Panc1 (cell line): Measurements from ENCODE around the gene XKR7.

Experiments used
- POLR2AphosphoS5 ChIP-seq: IDR thresholded peaks from 2 replicates; pipeline ENCODE4 v1.6.1; 2012; ENCODE audit warnings: mild to moderate bottlenecking, low read depth, low read length, moderate library complexity
- TF ChIP-seq, protein P1 (sequence below): fragments of 450-650 bp; IDR thresholded peaks from 2 replicates; pipeline ENCODE4 v1.5.1; 2017; ENCODE audit warnings: mild to moderate bottlenecking
- TF ChIP-seq, protein P2 (sequence below), 2 experiments: IDR thresholded peaks; 2 replicates each; pipeline ENCODE4 v1.6.1; 2011 to 2012; ENCODE audit warnings: low read depth in 2 of 2, control low read depth in 1 of 2, low read length in 1 of 2, mild to moderate bottlenecking in 1 of 2, moderate library complexity in 1 of 2; ENCODE audit not compliant: insufficient read depth in 1 of 2

DNA sequence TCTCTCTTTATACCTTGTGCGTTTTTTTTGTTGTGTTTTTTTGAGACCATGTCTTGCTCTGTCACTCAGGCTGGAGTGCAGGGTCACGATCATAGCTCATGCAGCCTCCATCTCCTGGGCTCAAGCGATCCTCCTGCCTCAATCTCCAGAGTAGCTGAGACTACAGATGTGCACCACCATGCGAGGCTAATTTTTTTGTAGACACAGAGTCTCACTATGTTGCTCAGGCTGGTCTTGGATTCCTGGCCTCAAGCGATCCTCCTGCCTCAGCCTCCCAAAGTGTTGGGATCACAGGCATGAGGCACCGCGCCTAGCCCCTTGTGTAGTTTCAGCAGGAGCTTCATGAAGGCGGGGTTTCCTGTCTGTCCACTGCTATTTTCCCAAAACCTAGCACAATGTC, 43.4 kb upstream of the XKR7 start:
- TF ChIP-seq, protein P1, sequence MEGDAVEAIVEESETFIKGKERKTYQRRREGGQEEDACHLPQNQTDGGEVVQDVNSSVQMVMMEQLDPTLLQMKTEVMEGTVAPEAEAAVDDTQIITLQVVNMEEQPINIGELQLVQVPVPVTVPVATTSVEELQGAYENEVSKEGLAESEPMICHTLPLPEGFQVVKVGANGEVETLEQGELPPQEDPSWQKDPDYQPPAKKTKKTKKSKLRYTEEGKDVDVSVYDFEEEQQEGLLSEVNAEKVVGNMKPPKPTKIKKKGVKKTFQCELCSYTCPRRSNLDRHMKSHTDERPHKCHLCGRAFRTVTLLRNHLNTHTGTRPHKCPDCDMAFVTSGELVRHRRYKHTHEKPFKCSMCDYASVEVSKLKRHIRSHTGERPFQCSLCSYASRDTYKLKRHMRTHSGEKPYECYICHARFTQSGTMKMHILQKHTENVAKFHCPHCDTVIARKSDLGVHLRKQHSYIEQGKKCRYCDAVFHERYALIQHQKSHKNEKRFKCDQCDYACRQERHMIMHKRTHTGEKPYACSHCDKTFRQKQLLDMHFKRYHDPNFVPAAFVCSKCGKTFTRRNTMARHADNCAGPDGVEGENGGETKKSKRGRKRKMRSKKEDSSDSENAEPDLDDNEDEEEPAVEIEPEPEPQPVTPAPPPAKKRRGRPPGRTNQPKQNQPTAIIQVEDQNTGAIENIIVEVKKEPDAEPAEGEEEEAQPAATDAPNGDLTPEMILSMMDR, result no peak
- TF ChIP-seq POLR2AphosphoS5, result no peak
- TF ChIP-seq, protein P2, sequence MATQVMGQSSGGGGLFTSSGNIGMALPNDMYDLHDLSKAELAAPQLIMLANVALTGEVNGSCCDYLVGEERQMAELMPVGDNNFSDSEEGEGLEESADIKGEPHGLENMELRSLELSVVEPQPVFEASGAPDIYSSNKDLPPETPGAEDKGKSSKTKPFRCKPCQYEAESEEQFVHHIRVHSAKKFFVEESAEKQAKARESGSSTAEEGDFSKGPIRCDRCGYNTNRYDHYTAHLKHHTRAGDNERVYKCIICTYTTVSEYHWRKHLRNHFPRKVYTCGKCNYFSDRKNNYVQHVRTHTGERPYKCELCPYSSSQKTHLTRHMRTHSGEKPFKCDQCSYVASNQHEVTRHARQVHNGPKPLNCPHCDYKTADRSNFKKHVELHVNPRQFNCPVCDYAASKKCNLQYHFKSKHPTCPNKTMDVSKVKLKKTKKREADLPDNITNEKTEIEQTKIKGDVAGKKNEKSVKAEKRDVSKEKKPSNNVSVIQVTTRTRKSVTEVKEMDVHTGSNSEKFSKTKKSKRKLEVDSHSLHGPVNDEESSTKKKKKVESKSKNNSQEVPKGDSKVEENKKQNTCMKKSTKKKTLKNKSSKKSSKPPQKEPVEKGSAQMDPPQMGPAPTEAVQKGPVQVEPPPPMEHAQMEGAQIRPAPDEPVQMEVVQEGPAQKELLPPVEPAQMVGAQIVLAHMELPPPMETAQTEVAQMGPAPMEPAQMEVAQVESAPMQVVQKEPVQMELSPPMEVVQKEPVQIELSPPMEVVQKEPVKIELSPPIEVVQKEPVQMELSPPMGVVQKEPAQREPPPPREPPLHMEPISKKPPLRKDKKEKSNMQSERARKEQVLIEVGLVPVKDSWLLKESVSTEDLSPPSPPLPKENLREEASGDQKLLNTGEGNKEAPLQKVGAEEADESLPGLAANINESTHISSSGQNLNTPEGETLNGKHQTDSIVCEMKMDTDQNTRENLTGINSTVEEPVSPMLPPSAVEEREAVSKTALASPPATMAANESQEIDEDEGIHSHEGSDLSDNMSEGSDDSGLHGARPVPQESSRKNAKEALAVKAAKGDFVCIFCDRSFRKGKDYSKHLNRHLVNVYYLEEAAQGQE (IDR thresholded peaks at IDR 0.05; ENCODE audit: insufficient read depth in 1 of 2, low read depth in 2 of 2, low read length in 1 of 2), result no peak
